IPS DF 4.7 (cell line): Measurements from ENCODE around the gene ALDH1L1.
"Not testable (repeated sequence)": the region's sequence is repeated elsewhere in the genome, so short reads cannot be mapped to it uniquely, and the experiment has no call there.

ENCODE experiments used
- DNase-seq: peaks from one replicate; pipeline ENCODE4 v3.0.0-alpha.2; 2013; ENCODE audit warnings: low spot score; ENCODE audit errors: extremely low read depth

Gene ALDH1L1

GRCh38 chr3:126106336-126107202 lies 73.8 kb downstream of the ALDH1L1 start:
- no peak for DNase-seq

- no peak for DNase-seq
These were observed 74.6 kb downstream of the ALDH1L1 start for GRCh38 chr3:126105691-126106187.

GRCh38 chr3:126104742-126105605 lies 75.4 kb downstream of the ALDH1L1 start:
- no peak for DNase-seq

GRCh38 chr3:126104028-126104635 lies 76.3 kb downstream of the ALDH1L1 start:
- DNase-seq: no peak

- no peak for DNase-seq
These were observed 77.0 kb downstream of the ALDH1L1 start for GRCh38 chr3:126103121-126104027.

GRCh38 chr3:126102530-126102951 lies 77.8 kb downstream of the ALDH1L1 start:
- no peak for DNase-seq

- no peak for DNase-seq
These were observed 78.4 kb downstream of the ALDH1L1 start for GRCh38 chr3:126102011-126102410.

GRCh38 chr3:126101521-126101982 lies 78.8 kb downstream of the ALDH1L1 start:
- DNase-seq: no peak

GRCh38 chr3:126100634-126101301 lies 79.6 kb downstream of the ALDH1L1 start:
- DNase-seq: no peak

GRCh38 chr3:126100269-126100633 lies 80.1 kb downstream of the ALDH1L1 start:
- no peak for DNase-seq

GRCh38 chr3:126098391-126098858 lies 82.0 kb downstream of the ALDH1L1 start:
- no peak for DNase-seq

- no peak for DNase-seq
These were observed 82.6 kb downstream of the ALDH1L1 start for GRCh38 chr3:126097801-126098200.

- DNase-seq: not testable (repeated sequence)
These were observed 84.1 kb downstream of the ALDH1L1 start for GRCh38 chr3:126096274-126096673.

- not testable (repeated sequence) for DNase-seq
These were observed 88.3 kb downstream of the ALDH1L1 start for GRCh38 chr3:126092128-126092527.

- DNase-seq: no peak
These were observed 92.7 kb downstream of the ALDH1L1 start for GRCh38 chr3:126087552-126088175.

GRCh38 chr3:126085841-126086240 lies 94.5 kb downstream of the ALDH1L1 start:
- DNase-seq: no peak

- DNase-seq: no peak
These were observed 95.1 kb downstream of the ALDH1L1 start for GRCh38 chr3:126085276-126085675.

- no peak for DNase-seq
These were observed 95.6 kb downstream of the ALDH1L1 start for GRCh38 chr3:126084768-126085180.
